Adrenal gland (tissue), 5 donors: Measurements from ENCODE around the gene TMEM214.

Experiments used
- CTCF ChIP-seq, 6 experiments: fragments of 450-650 bp in 4 of 6; fragments of 200-600 bp in 2 of 6; sonication (generic) in 1 of 6; IDR thresholded peaks; 1 replicate in 5 of 6; 2 replicates in 1 of 6; pipeline versions ENCODE4 v1.5.1 to v1.8.0; 2016 to 2021; ENCODE audit warnings: antibody characterized with exemption in 6 of 6, mild to moderate bottlenecking in 2 of 6, moderate library complexity in 1 of 6
- POLR2A ChIP-seq, 2 donors: fragments of 450-650 bp; IDR thresholded peaks; one replicate each; pipeline ENCODE4 v1.6.1; 2017; ENCODE audit warnings: antibody characterized with exemption in 2 of 2, mild to moderate bottlenecking in 2 of 2, moderate library complexity in 1 of 2
- donor health status: DM: no; HTN: no; CAD: no.

DNA sequence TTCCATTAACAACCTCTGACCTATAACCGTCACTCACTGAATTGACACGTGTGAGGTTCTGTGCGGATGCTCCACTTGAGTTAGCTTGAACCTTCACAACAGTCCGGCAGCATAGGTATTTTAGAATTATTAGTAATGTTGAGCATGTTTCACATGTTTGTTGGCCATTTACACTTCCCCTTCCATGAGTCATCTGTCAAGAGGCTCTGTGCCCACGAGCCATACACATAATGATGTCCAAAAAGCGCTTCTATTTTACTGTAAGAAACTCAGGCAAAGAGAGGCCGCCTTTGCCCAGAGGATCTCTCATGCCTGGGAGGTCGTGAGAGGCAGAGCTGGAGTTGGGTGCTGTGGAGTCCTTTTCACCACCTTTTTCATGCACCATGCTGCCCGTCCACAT, 28.9 kb upstream of the TMEM214 start:
- no peak for TF ChIP-seq CTCF (IDR thresholded peaks at IDR 0.05)
- TF ChIP-seq POLR2A (IDR thresholded peaks at IDR 0.05) = no peak
